Embryonic facial prominence (tissue), 1 donor: ENCODE results near the gene CCDC116.
A peak's percentile ranks its signal among the peaks of the same experiment; 100 is the strongest.
"Not testable (repeated sequence)": the region's sequence is repeated elsewhere in the genome, so short reads cannot be mapped to it uniquely, and the experiment has no call there.

ENCODE experiments used
- DNase-seq: peaks from one replicate; pipeline ENCODE4 v3.0.0-alpha.2; 2016; ENCODE audit errors: extremely low spot score

Gene CCDC116

GRCh38 chr22:21631025-21631424, 1.5 kb upstream of the CCDC116 start:
- no peak for DNase-seq

- DNase-seq: no peak
Measured at GRCh38 chr22:21632931-21633330, 371 bp downstream of the CCDC116 start.

- DNase-seq: no peak
Measured at GRCh38 chr22:21633481-21633880, 921 bp downstream of the CCDC116 start.

GRCh38 chr22:21634081-21634480, 1.5 kb downstream of the CCDC116 start:
- DNase-seq: no peak

- no peak for DNase-seq
Measured at GRCh38 chr22:21634844-21635243, 2.3 kb downstream of the CCDC116 start.

GRCh38 chr22:21635771-21636510, 3.4 kb downstream of the CCDC116 start:
- no peak for DNase-seq

GRCh38 chr22:21636629-21637218, 4.2 kb downstream of the CCDC116 start:
- DNase-seq: no peak

- not testable (repeated sequence) for DNase-seq
Measured at GRCh38 chr22:21637450-21637849, 4.9 kb downstream of the CCDC116 start.

- DNase-seq: no peak
Measured at GRCh38 chr22:21639359-21639758, 6.8 kb downstream of the CCDC116 start.

- no peak for DNase-seq
Measured at GRCh38 chr22:21640810-21641209, 8.2 kb downstream of the CCDC116 start.

- DNase-seq: no peak
Measured at GRCh38 chr22:21641417-21641788, 8.8 kb downstream of the CCDC116 start.

- peak; percentile 94 for DNase-seq
Measured at GRCh38 chr22:21641789-21642583, 9.4 kb downstream of the CCDC116 start, which contains the start of gene SDF2L1. Gene SDF2L1, plus strand, starts transcription at chr22:21642302. Its CDS starts 35 bp downstream, at chr22:21642337.

GRCh38 chr22:21642584-21643448, 10.3 kb downstream of the CCDC116 start:
- DNase-seq: no peak

GRCh38 chr22:21643533-21644357, 11.2 kb downstream of the CCDC116 start:
- no peak for DNase-seq

GRCh38 chr22:21645513-21645912, 13.0 kb downstream of the CCDC116 start:
- not testable (repeated sequence) for DNase-seq

- DNase-seq: peak; percentile 84
Measured at GRCh38 chr22:21646608-21647590, 14.3 kb downstream of the CCDC116 start.

- no peak for DNase-seq
Measured at GRCh38 chr22:21650280-21650679, 17.7 kb downstream of the CCDC116 start.

GRCh38 chr22:21650823-21651520, 18.4 kb downstream of the CCDC116 start:
- no peak for DNase-seq

GRCh38 chr22:21651521-21652009, 19.0 kb downstream of the CCDC116 start:
- no peak for DNase-seq
